HL-60/S4 treated with retinoic acid at 250 ng/mL for 4 days and 3 days (cell line): ENCODE measurements around the gene FAM53A.
"Not testable (repeated sequence)": the region's sequence is repeated elsewhere in the genome, so short reads cannot be mapped to it uniquely, and the experiment has no call there.

ENCODE experiments used
- in situ Hi-C: fragments of 300-500 bp; cut with MboI; formaldehyde crosslinking; loops from 2 replicates; pipeline ENCODE4 v1.7.0; 2022; ENCODE audit warnings: low sequenced_read_pairs

The FAM53A gene

GRCh38 chr4:1717129-1718094 is 33.3 kb upstream of the FAM53A start:
- in situ Hi-C loops = no loop called here

GRCh38 chr4:1716065-1716945 is 32.2 kb upstream of the FAM53A start:
- in situ Hi-C loops = no loop called here

- in situ Hi-C loops = no loop called here
Observed at GRCh38 chr4:1715002-1715758, 31.1 kb upstream of the FAM53A start.

GRCh38 chr4:1714303-1715001 is 30.3 kb upstream of the FAM53A start:
- in situ Hi-C loops = no loop called here

- in situ Hi-C loops = no loop called here
Observed at GRCh38 chr4:1713003-1713851, 29.1 kb upstream of the FAM53A start.

GRCh38 chr4:1712216-1713002 is 28.3 kb upstream of the FAM53A start, which contains the start of gene SLBP:
SLBP (minus strand) TSS chr4:1712319; CDS start chr4:1712188, 131 bp downstream.
- in situ Hi-C loops = no loop called here

- in situ Hi-C loops = no loop called here
Observed at GRCh38 chr4:1711571-1712215, 27.6 kb upstream of the FAM53A start.

GRCh38 chr4:1711055-1711570 is 27.0 kb upstream of the FAM53A start:
- in situ Hi-C loops = no loop called here

- in situ Hi-C loops = no loop called here
Observed at GRCh38 chr4:1708581-1708980, 24.5 kb upstream of the FAM53A start.

GRCh38 chr4:1706358-1706757 is 22.2 kb upstream of the FAM53A start:
- in situ Hi-C loops = no loop called here

GRCh38 chr4:1705732-1706131 is 21.6 kb upstream of the FAM53A start:
- in situ Hi-C loops = no loop called here

GRCh38 chr4:1703867-1704266 is 19.8 kb upstream of the FAM53A start:
- in situ Hi-C loops = no loop called here

- in situ Hi-C loops = not testable (repeated sequence)
Observed at GRCh38 chr4:1701671-1702070, 17.6 kb upstream of the FAM53A start.

- in situ Hi-C loops = no loop called here
Observed at GRCh38 chr4:1695913-1696312, 11.8 kb upstream of the FAM53A start.

- in situ Hi-C loops = no loop called here
Observed at GRCh38 chr4:1693131-1693896, 9.2 kb upstream of the FAM53A start.

- in situ Hi-C loops = no loop called here
Observed at GRCh38 chr4:1691737-1692373, 7.7 kb upstream of the FAM53A start.

GRCh38 chr4:1690698-1691097 is 6.6 kb upstream of the FAM53A start:
- in situ Hi-C loops = no loop called here
